ENCODE data around the gene KCTD5.

- TF ChIP-seq POLR2A (IDR thresholded peaks at IDR 0.05; ENCODE audit: low read length): no peak
- TF ChIP-seq GATA1 (IDR thresholded peaks at IDR 0.05; ENCODE audit: low read depth, low read length): no peak
Measured at GRCh38 chr16:2751577-2752034, 69.3 kb downstream of the KCTD5 start.
